Stomach (tissue), 4 donors: ENCODE results near the gene ALPK1.

Experiments used
- EP300 ChIP-seq: sonication (generic); formaldehyde crosslinking; IDR thresholded peaks from one replicate; pipeline ENCODE4 v1.6.1; 2017; ENCODE audit warnings: antibody characterized with exemption
- POLR2AphosphoS5 ChIP-seq, 3 donors: sonication (generic); formaldehyde crosslinking; IDR thresholded peaks; one replicate each; pipeline ENCODE4 v1.6.1; 2016; ENCODE audit warnings: antibody characterized with exemption in 3 of 3

DNA sequence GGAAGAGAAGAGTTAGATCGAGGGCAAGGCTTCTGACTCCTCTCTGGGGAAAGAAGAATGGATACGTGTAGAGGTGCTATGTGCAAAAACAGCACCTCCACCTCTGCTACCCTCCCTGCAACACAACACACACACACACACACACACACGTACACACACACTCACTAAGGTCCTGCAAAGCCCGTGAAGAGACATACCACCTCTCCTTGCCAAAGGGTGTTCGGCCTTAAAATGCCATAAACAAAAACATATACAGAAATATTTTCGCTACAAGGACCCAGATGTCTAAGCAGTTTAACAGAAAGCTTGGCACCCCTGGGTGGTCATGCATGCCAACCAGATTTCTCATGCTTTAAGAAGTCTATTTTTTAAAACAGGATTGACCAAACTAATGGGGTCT is 13.0 kb upstream of the ALPK1 start:
- TF ChIP-seq EP300, result no peak
- no peak for TF ChIP-seq POLR2AphosphoS5 (IDR thresholded peaks at IDR 0.05)
